Fibroblast of the conjunctiva (primary cell): ENCODE data around the gene ZNF154.

Source experiments
- DNase-seq: peaks from one replicate; pipeline ENCODE4 v3.0.0-alpha.2; 2010; ENCODE audit warnings: low read depth

ZNF154 gene

GRCh38 chr19:57675881-57676280 lies 33.1 kb downstream of the ZNF154 start:
- no peak for DNase-seq

- DNase-seq, result no peak
Observed at GRCh38 chr19:57672466-57672865, 36.5 kb downstream of the ZNF154 start.

DNA sequence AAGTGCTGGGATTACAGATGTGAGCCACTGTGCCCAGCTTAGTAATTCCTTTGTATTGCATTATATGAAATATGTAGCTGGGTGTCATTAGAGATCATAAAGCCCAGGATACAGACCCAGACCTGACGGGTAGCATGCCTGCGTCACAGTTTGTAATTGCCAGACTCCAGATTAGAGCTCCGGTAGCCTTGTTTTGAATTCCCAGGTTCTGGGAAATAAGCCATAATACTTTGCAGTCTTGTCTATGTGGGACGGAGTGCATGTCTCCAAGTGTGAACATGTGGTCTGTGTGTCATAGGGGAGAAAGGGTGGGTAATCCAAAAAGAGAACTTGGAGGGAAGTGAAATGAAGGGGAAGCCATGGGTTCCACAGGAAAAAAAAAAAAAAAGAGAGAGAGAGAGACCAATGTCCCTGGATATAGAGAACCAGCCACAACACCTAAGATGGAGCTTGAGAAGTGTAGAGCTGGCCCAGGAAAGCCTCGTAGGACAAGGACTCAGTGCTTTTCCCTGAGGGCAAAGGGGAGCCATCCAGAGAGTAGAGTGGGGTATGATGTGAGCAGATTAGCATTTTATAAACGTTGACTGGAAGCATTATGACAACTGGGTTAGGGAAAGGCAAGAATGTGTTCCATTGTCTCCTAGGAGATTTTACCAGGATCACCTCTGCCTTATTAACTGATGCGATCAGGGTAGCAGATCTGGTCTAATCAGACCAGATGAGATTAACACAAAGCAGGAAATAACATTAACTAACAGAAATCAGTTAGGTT lies 37.7 kb downstream of the ZNF154 start:
- no peak for DNase-seq

GRCh38 chr19:57668635-57669034 lies 40.4 kb downstream of the ZNF154 start, which contains the start of gene ZSCAN4:
ZSCAN4 (plus strand) TSS chr19:57668935; CDS start chr19:57676146, 7,211 bp downstream.
- no peak for DNase-seq

GRCh38 chr19:57667228-57667627 lies 41.8 kb downstream of the ZNF154 start:
- no peak for DNase-seq

DNA sequence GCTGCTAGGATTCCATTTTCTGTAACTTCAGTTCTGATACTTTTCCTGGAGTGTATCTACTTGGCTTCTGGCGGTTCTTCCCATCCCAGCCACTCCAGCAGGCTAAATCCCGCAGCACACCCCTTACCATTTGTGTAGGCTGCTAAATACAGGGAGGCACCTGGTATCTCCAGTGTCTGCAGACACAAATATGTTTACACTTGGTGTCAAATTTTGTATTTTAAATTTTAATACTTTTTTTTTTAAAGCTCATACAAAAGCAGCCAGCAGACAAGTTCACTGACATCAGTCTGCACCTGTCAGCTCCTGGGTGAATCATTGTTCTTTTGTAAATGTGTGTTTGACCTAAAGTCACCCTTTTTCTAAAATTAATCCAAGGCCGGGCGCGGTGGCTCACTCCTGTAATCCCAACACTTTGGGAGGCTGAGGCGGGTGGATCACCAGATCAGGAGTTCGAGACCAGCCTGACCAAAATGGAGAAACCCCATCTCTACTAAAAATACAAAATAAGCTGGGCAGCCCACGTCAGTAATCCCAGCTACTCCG lies 43.7 kb downstream of the ZNF154 start:
- no peak for DNase-seq

GRCh38 chr19:57664269-57665127 lies 44.5 kb downstream of the ZNF154 start:
- DNase-seq, result peak; percentile 10

DNA sequence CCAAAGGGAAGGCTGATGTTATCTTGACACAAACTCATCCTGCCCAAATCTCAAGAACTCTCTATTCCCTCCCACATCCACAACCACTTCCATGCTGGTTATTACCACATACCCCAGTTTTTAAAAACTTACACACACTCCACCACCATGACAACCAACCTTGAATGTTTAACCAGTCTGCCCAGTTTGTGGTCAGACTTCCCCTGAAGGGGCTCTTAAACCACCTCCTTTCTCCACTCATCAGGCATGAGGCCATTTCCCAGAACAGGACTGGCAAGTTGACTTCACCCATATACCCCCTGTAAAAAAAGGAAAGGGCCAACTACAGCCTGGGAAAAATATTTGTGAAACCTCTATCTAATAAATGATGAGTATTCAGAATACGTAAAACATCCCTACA lies 52.7 kb downstream of the ZNF154 start:
- no peak for DNase-seq

- DNase-seq, result no peak
Observed at GRCh38 chr19:57655443-57655842, 53.6 kb downstream of the ZNF154 start.

- no peak for DNase-seq
Observed at GRCh38 chr19:57653689-57654088, 55.3 kb downstream of the ZNF154 start.

DNA sequence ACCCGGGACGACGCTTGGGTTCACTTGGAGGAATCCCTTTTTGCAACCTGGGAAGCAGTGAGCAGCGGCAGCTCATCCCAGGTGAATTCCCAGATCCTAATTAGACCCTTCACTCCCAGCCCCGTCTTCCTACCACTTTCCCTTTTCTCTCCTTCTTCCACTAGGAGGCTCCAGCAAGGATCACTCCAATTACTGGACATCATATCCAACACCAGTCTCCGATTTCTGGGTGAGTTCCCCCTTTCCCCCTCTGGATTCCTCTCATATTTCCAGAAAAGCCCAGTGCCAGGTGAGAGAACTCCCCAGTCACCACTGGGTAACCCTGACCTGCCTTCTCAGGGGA lies 57.4 kb downstream of the ZNF154 start:
- no peak for DNase-seq

DNA sequence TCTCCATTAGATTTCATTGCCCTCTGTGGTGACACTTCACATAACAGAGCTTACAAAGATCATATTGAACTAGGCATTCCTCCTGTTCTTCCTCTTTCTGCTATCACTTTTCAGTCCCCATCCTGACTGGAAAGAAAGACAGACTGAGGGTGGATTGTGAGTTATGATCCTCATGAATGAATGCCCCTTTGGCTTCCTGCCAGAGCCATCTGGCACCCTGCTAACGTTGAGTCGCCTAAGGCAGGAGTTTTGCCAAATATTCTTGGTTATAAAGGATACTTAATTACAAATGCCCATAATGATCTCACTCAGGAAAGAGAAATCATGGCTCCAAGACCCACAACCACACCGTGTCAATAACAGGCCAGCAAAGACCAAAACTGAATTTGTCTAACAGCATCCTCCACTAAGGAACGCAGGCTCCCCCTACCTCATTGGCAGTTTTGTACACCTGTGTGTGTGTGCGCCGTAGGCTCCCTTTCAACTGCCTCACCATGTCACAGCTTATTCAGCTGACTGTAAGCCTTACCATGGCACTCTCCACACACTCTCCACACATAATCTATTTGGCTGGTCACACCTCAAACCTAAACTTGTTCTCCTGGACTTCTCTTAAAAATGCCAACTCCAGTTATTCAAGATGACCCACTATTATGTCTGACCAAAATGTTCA lies 60.5 kb downstream of the ZNF154 start:
- no peak for DNase-seq
